GM19025 (cell line): ENCODE measurements around the gene KMT2C.
A peak's percentile ranks its signal among the peaks of the same experiment; 100 is the strongest.
"Not testable (repeated sequence)": the region's sequence is repeated elsewhere in the genome, so short reads cannot be mapped to it uniquely, and the experiment has no call there.

Experiments used
- ATAC-seq: cut with Tn5 transposase; IDR thresholded peaks from one replicate; pipeline ENCODE4 v1.9.1; 2021; ENCODE audit warnings: mild to moderate bottlenecking, low read depth, moderate library complexity; ENCODE audit not compliant: unreplicated experiment

Gene KMT2C

GRCh38 chr7:152442330-152442835 is 6.6 kb upstream of the KMT2C start:
- no peak for ATAC-seq

DNA sequence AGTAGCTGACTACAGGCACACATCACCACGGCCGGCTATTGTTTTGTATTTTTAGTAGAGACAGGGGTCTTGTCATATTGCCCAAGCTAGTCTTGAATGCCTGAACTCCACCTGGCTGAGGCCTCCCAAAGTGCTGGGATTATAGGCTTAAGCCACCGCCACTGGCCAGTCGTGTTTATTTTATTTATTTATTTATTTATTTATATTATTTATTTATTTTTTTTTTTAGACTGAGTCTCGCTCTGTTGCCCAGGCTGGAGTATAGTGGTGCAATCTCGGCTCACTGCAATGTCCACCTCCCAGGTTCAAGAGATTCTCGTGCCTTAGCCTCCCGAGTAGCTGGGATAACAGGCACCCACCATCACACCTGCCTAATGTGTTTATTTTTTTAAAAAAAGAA is 6.0 kb upstream of the KMT2C start:
- not testable (repeated sequence) for ATAC-seq

GRCh38 chr7:152441168-152441567 is 5.4 kb upstream of the KMT2C start:
- not testable (repeated sequence) for ATAC-seq

DNA sequence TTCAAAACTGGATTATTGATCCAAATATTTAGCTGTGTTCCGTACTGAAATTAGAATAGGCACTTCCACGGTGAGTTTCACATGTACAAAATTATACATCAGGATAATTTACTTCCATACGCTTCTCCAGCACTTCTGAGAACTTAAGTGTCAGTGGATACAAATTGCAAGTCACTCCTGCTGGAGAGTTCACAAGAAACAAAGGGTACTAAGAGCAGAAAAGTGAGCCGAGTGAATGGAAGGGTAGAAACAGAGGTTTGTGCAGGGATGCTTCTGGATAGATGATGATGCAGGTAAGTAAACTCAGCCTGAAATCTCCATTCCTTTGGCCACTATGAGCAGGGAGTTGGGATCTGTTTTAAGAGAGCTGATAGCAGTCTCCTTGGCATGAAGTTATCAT is 2.2 kb upstream of the KMT2C start:
- ATAC-seq, result not testable (repeated sequence)

- not testable (repeated sequence) for ATAC-seq
Observed at GRCh38 chr7:152436931-152437575, 1.2 kb upstream of the KMT2C start.

DNA sequence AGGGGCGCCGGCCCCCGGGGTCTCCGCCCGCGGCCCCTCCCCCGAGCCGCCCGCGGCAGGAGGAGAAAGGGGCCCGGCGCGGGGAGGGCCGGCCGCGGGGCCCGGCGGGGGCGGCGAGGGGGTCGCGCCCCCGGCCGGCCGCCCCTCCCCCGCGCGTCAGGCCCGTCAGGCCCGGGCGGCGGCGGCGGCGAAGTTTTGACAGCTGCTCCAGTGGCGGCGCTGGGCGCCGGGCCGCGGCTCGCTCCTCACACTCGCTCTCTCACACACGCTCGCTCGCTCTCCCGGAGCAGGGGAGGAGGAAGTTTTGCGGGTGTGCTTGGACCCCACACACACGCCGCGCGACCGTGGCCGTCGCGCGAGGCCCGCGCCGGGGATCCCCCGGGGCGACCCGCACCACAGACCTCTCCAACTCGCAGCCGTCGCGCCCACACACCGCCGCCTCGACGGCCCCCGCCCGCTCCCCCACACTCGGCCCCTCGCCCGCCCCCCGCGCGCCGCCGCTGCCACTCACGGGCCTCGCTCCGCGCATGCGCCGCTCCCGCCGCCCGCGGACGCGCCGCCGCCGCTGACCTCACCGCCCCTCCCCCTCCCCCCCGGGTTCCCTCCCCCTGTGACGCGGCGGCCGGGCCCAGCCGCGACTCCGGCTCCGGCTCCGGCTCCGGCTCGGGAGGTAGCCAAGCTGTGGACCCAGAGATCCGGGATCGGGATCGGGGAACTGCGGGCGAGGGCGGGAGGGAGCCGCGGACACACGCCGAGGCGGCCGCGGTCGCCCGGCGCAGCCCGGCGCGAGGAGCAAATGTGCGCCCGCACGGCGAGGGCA is 518 bp upstream of the KMT2C start:
- peak; percentile 52 for ATAC-seq

GRCh38 chr7:152434511-152435383 is 1.1 kb downstream of the KMT2C start:
- ATAC-seq, result peak; percentile 18

DNA sequence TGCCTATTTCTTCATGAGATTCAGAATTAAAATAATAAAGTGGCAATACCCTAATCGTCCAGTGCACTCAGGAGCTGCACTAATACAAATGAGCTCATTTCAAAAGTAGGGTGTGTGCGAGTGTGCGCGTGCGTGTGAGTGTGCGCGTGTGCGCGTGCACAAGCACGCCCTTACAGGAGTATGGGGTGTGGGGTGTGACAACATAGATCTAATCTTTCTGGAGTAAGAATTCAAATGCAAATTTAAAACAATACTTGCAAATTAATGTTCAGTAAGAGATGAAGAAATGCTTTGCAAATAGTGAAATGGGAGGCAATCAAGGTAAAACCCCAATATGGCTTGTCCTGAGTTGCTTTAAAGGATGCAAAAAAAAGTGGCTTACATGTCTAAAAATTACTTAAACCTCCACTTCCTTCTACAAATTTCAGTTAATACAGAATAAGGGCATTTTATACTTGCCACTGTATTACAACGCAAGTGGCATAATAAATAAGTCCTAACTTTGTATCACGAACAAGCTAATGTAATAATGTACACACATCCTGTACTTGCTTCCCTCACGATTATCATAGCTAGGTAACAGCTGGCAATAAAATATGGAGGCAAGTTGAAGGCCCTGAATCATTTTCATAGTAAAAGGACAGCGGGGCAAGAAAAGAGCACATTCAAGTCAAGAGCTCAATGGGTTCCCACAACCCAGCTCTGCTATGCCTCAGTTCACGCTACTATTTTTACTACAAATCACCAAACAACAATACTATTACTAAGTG is 1.9 kb downstream of the KMT2C start:
- not testable (repeated sequence) for ATAC-seq

DNA sequence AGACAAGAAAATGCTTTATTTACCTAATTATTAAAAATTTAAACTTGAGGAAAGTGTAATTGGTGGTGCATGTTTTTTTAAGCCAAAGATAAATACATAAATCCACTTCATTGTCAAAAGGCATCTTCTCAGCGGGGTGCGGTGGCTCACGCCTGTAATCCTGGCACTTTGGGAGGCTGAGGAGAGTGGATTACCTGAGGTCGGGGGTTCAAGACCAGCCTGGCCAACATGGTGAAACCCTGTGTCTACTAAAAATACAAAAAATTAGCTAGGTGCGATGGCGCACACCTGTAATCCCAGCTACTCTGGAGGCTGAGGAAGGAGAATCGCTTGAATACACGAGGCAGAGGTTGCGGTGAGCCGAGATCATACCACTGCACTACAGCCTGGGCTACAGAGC is 3.1 kb downstream of the KMT2C start:
- not testable (repeated sequence) for ATAC-seq

- ATAC-seq, result no peak
Observed at GRCh38 chr7:152430854-152431253, 4.9 kb downstream of the KMT2C start.

DNA sequence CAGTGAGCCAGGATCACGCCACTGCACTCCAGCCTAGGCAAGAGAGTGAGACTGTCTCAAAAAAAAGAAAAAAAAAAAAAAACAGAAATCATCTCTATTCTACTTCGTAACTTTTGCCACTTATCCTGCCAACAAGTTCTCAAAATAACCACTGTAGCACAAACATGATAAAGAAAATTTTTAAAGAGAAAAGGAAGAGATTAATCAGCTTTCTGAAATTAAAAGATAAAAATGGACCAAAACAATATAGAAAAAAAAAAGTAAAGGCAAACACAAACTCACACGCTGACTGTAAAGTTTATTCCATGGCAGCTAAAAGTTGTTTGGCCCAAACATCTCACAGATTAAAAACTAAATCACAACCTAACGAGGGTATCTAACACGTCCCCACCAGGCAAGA is 5.7 kb downstream of the KMT2C start:
- not testable (repeated sequence) for ATAC-seq

DNA sequence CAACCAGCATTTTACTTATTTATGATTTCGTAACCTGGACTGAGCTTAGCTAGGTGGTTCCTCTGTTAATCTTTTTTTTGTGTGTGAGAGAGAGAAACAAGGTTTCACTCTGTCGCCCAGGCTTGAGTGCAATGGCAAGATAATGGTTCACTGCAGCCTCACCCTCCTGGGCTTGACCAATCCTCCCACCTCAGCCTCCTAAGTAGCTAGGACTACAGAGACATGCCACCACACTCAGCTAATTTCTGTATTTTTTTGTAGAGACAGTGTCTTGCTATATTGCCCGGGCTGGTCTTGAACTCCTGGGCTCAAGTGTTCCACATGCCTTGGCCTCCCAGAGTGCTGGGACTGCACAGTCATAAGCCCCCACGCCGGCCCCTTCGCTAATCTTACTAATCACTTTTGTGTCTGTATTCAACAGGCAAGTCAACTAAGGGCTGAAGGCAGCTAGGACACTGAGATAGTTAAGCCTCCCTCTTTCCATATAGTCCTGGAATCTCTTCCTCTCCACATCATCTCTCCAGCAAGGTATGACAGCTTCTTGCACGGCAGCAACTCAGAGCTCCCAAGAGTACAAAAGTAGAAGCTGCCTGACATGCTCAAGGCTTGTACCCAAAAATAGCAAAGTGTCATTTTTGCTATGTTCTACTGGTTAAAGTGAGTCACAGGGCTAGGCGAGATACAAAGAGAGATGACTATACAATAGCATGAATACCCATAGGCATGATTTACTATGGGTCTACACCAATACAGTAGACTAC is 11.3 kb downstream of the KMT2C start:
- no peak for ATAC-seq

DNA sequence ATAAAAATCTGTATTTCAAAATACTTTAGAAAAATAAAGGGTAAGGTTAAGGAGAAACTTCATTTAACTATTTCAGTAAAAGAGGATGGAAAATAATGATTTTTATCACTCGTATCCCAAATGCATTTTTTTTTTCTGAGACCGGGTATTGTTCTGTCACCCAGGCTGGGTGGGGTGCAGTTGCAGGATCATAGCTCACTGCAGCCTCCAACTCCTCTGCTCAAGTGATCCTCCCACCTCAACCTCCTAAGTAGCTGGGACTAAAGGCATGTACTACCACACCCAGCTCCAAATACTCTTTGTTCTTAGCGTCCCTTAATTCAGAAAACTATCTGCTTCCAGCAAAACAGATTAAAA is 11.8 kb downstream of the KMT2C start:
- ATAC-seq, result no peak

- ATAC-seq, result not testable (repeated sequence)
Observed at GRCh38 chr7:152423171-152423570, 12.6 kb downstream of the KMT2C start.

DNA sequence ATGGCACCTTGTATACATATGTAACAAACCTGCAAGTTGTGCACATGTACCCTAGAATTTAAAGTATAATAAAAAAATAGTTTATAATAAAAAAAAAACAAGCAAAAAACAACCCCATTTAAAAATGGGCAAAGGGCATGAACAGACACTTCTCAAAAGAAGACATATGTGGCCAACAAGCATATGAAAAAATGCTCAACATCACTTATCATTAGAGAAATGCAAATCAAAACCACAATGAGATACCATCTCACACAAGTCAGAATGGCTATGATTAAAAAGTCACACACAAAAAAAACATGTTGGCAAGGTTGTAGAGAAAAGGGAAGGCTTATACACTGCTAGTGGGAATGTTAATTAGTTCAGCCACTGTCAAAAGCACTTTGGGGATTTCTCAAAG is 14.9 kb downstream of the KMT2C start:
- not testable (repeated sequence) for ATAC-seq

DNA sequence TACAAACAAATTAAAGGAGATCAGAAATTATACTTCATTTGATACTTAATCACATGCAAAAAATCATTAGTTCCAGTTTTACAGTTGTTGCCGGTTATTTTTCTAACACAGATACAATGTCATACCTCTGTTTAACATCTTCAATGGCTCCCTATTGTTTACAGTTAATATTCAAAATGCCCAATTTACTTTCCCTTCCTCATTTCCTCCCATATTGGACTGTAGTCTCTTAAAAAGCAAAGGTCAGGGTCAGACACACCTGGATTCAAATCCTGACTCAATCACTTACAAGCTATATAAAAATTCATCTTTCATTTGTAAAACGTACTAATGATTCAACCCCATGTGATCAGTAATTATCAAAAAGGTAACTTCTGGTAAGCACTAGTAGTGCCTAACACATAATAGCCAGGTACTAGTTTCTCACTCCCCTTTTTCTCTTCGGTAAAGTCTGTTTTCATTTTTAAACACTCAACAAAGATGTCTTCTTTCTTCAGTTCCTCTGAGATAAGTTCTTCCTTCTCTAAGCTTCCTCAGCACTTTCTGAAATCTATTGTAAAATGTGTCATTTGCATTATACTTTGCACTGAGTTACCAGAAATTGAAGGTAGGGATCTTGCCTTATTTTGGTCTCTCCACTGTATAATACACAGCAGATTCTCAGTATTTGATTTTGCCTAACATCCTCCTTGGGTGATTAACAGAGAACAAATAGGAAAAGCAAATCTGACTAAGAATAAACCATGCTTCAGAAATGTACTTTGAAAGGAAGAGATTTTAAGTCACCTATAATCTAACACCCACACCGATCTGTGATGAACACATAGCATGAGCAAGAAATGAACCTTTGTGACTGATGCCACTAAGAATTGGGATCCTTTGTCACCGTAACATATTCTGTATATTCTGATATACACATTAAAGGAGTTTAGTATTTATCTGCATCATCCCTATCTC is 16.1 kb downstream of the KMT2C start:
- no peak for ATAC-seq

- no peak for ATAC-seq
Observed at GRCh38 chr7:152414779-152415178, 21.0 kb downstream of the KMT2C start.

GRCh38 chr7:152411389-152411788 is 24.4 kb downstream of the KMT2C start:
- no peak for ATAC-seq
